GM21447 (cell line): ENCODE data around the gene MPP7.
"Not testable (repeated sequence)": the region's sequence is repeated elsewhere in the genome, so short reads cannot be mapped to it uniquely, and the experiment has no call there.

Source experiments
- ATAC-seq: cut with Tn5 transposase; IDR thresholded peaks from one replicate; pipeline ENCODE4 v1.9.1; 2021; ENCODE audit not compliant: unreplicated experiment

Gene MPP7

GRCh38 chr10:28302638-28303488 lies at the start of gene MPP7:
MPP7 (minus strand) TSS chr10:28303064; CDS start chr10:28238604, 64,460 bp downstream.
- ATAC-seq, result peak; percentile 100

GRCh38 chr10:28349892-28350291 lies 47.0 kb upstream of the MPP7 start:
- no peak for ATAC-seq

- ATAC-seq, result no peak
Measured at GRCh38 chr10:28343987-28344895, 41.4 kb upstream of the MPP7 start.

DNA sequence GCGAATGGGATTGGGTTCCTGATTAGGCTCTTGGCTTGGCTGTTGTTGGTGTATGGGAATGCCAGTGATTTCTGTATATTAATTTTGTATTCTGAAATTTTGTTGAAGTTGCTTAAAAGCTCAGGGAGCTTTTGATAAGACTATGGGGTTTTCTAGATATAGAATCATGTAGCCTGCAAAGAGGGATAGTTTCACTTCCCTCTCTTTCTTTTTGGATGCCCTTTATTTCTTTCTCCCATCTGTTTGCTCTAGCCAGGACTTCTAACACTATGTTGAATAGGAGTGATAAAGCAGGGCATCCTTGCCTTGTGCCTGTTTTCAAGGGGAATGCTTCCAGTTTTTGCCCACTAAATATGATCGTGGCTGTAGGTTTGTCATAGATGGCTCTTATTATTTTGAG lies 40.4 kb upstream of the MPP7 start:
- no peak for ATAC-seq

DNA sequence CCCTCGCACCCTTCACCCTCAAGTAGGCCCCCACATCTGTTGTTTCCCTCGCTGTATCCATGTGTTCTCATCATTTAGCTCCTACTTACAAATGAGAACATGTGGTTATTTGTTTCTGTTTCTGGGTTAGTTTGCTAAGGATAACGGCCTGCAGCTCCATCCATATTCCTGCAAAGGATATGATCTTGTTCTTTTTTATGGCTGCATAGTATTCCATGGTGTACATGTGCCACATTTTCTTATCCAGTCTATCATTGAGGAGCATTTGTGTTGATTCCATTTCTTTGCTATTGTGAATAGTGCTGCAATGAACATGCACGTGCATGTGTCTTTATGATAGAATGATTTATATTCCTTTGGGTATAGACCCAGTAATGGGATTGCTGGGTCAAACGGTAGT lies 38.8 kb upstream of the MPP7 start:
- ATAC-seq, result not testable (repeated sequence)

DNA sequence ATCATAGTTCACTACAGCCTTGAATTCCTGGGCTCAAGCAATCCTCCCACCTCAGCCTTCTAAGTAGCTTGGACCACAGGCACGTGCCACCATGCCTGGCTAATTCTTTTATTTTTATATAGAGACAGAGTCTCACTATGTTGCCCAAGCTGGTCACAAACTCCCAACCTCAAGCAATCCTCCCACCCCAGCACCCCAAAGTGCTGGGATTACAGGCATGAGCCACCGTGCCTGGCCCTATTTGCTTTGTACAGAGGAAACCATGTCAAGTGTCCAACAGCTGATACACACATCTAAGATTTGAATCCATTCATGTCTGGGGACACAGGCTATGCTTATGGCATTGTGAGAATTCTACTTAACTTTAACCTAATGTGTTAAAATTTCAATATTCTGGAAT lies 29.9 kb upstream of the MPP7 start:
- no peak for ATAC-seq

DNA sequence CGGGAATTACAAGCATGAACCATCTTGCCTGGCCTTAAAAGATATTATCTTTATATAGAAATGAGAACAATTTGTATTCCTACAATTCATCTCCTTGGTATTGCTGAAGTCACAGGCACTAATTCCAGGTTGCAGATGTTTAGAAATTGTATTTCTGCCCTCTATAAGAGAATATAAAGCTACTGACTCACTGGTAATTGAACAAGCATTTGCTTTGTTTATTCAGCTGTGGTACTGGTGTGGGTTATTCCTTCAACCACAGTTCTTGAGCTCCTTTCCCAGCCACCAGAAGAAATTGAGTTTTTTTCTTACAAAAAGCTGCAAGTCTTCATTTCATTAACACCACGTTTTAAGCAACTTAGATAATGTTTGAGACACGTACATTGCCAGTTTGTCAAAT lies 29.0 kb upstream of the MPP7 start:
- no peak for ATAC-seq

DNA sequence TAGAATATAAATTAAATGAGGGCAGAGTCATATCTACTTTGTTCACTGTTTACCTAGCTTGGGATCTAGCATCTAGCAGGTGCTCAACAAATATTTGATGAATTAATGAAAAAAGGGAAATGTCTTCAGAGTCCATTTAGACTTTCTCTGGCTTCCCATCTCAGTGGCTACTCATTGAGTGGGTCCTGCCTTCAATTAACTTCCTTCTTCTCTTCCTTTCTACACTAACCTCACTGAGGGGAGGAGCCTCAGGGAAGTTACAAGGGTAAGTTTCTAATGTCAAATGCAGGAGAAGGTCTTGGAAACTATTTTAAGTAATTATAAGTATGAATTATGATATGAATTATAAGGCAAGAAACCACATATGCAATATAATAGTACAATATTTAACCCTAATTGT lies 28.2 kb upstream of the MPP7 start:
- ATAC-seq, result no peak

- ATAC-seq, result no peak
Measured at GRCh38 chr10:28328346-28328745, 25.5 kb upstream of the MPP7 start.

GRCh38 chr10:28327491-28327880 lies 24.6 kb upstream of the MPP7 start:
- no peak for ATAC-seq

GRCh38 chr10:28326516-28327490 lies 23.9 kb upstream of the MPP7 start:
- no peak for ATAC-seq

GRCh38 chr10:28320799-28321198 lies 17.9 kb upstream of the MPP7 start:
- ATAC-seq, result no peak

DNA sequence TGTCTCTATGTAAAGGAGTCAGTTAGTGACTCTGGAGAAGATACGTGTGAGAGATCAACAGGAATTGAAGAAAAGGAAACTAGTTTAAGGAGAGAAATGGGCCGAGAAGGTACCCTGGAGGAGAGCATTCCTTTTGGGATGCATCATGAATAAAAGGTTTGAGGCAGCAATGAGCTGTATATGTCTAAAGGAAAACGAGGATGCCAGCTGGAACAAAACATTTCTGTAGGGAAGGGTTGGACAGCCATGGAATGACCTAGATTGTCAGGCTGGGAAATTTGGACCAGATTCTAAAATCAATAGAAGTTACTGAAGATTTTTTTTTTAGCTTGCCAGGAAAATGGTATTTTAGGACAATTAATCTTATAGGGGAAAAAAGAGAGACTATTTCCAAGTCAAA lies 17.2 kb upstream of the MPP7 start:
- no peak for ATAC-seq

DNA sequence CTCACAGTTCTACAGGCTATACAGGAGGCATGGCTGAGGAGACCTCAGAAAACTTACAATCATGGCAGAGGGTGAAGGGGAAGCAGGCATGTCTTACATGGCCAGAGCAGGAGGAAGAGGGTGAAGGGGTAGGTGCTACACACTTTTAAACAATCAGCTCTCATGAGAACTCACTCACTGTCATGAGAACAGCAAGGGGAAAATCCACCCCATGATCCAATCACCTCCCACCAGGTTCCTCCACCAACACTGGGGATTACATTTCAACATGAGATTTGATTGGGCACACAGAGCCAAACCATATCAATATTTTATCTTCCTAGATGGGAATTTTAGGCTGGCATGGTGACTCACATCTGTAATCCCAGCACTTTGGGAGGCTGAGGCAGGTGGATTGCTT lies 16.2 kb upstream of the MPP7 start:
- not testable (repeated sequence) for ATAC-seq

DNA sequence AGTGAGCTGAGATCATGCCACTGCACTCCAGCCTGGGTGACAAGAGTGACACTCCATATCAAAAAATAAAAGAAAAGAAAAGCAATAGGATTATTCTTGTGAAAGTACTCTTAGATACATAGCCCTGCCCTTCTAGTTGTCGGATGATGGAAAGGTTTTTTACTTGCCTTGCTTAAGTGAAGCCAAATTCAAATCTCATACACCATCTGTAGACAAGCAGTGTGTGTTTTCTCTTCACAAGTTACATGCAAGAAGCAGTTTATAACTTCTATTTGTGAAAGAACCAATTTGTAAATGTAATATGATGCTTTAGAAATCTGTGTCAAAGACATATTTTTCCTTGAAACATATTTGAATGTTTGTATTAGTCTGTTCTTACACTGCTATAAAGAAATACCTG lies 15.8 kb upstream of the MPP7 start:
- no peak for ATAC-seq

GRCh38 chr10:28317760-28318159 lies 14.9 kb upstream of the MPP7 start:
- ATAC-seq, result no peak

- ATAC-seq, result no peak
Measured at GRCh38 chr10:28316696-28317095, 13.8 kb upstream of the MPP7 start.

DNA sequence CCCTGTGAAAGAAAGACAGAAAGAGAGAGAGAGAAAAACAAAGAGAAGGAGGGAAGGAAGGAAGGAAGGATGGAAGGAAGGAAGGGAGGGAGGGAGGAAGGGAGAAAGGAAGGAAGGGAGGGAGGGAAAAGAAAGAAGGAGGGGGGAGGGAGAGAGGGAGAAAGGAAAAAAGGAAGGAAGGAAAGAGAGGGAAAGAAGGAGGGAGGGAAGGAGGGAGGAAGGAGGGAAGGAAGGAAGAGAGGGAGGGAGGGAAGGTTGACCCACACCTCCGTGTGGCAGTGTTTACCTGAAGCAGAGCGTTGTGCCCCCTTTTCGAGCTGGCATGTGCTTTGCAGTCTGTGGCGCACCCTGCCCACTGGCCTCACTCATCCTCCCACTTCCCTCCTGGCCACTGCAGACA lies 12.3 kb upstream of the MPP7 start:
- ATAC-seq, result no peak

GRCh38 chr10:28314211-28314610 lies 11.3 kb upstream of the MPP7 start:
- no peak for ATAC-seq

DNA sequence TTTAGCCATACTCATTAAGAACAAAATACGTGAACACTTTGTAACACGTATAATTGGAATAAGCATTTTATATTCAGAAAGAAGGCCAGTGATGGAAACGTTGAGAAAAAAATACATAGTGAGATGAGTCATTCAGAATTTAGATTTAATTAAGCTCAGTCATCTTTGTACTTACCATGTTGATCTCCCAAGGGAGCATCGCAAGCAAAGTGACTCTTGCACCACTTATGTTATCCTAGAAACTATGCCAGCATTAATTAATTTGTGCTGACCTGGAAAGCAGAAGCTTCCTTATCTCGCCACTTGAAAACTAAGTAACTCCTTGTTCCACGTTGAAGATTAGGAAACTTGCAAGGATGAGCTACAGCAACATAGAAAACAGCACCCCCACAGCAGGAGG lies 9.7 kb upstream of the MPP7 start:
- no peak for ATAC-seq

DNA sequence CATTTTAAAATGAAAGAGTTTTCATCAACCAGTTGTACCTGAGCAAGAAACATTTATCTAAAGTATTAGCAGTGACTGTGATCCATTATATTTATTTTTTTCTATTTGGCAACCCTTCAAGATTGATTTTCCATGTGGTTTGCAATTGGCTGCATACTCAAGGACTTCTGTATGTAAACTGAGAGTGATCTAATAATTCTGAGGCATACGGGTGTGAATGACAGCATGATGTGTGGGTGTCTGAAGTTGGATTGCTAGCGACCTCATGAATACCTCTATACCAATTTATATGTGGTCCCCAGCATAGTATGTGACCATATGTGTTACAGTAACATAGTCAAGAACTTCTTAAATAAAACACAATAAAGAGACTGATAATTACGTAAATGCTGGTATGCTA lies 8.2 kb upstream of the MPP7 start:
- no peak for ATAC-seq
